ENCODE measurements around the gene FGF12.

Gene FGF12

DNA sequence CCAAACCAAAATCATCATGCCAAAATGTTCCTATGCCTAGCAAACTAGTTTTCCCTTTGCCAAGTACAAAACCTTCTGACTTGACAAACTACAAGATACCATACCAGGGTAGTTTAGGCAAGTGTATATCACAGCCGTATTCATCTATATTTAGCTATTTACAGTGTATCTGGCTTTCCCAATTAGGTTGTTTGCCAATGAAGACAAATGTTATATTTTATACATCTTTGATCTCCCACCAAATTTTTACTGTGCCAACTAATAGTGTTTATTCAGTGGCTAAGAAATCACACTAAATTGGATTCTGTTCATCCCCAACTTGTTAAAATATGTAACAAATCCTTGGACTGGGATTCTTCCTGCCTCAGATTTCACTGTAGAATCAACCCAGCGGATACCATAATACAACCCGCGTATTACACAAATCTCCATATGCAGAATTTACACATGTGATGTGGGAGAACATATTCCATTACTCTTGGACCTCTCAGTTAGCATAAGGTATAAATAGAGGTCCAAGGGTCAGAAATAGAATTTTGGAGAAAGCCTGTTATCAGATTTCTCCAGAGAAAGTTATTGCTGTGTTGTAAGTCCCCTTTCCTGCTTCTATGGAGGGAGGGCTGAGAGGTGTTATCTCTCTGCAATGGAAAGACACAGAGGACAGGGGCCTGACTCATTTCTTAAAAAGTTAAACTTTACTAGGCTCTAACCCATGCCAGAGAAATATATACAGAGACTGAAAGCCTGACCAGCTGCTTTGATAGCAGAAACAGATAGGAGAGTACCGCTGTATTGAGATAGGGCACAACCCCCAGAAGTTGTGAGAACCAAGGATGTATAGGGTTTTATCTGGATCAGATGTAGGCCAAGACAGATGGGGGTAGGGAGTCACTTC is 467.0 kb downstream of the FGF12 start:
- no peak for DNase-seq (ENCODE audit: low read depth)

DNA sequence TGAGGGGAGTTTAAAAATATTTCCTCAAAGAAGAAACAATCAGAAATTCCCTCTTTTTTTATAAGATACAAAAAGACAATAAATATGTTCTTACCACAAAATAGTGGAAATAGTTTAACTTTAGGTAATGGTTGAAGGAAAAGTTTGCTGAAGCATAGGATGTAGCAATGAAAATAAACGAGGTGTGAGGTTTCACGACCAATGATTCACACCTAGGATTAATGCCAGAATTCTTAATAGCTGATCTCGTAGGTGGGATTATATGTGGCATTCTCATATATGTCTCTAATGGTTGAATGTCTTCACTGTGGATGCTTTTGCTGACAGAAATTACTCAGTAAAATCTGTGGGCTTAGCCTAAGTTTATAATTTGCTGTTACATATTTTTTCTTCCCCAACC is 467.7 kb downstream of the FGF12 start:
- no peak for DNase-seq (ENCODE audit: low read depth)

DNA sequence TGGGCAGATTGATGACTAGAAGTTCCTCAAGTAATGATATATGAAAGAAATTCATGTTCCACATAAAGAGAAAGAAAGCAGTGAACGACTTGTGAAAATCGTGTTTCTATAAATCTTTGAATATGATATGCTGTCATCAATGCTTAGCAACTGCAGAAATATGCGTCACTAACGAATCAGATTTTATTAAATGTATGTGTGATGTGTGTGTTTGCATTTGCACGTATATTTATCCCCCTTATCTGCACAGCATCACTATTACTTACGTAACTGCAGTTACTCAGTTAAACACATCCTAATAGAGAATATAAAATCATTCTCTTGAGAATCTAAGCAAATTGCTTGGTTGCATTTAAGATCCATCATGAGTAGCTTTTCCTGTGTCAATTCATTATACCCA is 468.6 kb downstream of the FGF12 start:
- DNase-seq (ENCODE audit: low read depth) = no peak

DNA sequence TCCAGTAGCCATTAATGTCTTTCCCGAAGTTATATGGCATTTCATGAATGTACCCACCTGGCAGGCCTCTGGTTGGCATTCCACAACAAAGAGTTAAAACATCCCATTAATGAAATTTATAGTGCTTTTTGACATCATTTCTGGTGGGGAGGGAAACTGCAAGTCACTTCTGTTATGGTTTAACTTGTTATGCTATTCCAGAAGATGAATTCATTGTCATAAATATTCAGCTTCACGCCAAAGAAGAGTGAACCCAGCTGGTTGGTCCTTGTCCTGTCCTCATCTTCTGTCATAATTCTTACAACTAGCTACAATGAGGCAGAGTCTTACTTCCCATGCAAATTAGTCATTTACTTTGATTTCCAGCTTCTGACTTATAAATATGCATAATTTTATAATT is 471.5 kb downstream of the FGF12 start:
- no peak for DNase-seq (ENCODE audit: low read depth)

DNA sequence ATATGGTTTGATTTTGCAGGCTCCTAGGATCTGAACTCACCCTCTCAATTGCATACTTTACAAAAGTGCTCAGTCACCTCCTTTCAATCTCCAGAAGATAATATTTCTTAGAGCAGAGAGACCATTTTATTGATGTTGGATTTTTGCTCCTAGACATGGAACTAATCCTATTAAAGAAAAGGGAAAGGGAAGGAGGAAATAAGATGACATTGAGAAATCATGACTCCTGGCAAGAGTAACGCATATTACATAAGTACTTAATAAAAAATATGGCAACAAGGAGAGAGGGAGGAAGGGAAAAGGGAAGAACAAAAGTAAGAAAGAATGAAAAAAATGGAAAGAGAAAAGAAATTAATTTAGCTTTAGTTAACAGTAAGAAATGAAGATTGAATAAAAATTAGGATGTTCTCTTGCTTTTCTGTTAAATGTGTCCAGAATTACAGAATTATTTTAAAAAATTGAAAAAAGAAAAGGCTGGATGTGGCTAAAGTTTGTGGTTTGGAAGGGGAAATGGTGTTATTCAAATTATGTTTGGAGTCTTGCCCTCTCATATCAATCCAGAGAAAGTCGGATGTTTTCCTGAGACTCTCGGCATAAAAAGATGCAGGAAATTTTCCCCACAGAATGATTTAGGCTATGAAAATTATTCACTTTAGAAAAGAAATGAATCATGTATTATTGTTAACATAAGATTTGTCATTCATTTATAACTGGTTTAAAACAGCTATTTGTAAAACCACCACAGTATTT is 474.0 kb downstream of the FGF12 start:
- DNase-seq (ENCODE audit: low read depth) = no peak

DNA sequence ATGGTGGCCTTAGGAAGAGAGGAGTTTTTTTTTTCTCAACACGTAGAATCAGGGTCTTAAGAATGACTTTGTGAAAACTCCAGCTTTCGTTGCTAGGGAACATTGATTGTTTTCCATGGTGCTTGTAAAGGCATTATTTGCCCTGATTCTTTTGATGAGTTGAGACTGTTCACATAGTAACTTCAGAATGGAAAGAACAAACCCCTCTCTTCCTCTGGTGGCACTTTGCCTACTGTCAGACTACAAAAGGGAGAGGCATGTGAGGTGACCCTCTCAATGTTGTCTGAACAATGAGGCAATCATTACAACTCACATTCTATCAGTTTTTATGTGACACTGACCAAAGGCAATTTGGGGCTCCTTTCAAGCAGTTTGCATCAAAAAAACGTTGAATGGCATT is 477.8 kb downstream of the FGF12 start:
- no peak for DNase-seq (ENCODE audit: low read depth)

DNA sequence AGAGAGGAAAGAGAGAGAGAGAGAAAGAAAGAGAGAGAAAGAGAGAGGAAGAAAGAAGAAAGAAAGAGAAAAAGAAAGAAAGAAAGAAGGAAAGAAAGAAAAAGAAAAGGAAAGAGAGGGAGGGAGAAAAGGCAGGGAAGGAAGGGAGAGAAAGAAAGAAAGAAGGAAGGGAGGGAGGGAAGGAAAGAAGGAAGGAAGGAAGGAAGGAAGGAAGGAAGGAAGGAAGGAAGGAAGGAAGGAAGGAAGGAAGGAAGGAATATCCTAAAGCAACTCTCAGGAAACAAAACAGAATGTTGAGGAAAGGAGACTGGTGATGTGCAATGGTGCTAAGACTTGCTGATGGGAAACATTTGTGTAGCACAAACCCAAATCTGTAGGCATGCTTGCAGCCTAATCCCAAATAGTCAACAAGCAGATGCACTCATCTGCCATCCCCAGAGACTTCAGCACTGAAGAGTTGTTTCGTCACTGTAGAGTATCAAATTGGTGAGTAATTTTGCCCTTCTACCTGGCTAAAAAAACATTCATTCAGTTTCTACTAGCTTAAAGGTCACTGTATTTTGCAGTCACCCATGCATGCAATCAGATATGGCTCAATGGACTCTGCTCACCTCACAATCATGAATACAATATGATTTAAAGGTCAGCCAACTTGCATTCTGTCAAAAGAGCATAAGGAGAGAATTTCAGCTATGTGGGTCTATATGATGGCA is 480.3 kb downstream of the FGF12 start:
- no peak for DNase-seq (ENCODE audit: low read depth)

DNA sequence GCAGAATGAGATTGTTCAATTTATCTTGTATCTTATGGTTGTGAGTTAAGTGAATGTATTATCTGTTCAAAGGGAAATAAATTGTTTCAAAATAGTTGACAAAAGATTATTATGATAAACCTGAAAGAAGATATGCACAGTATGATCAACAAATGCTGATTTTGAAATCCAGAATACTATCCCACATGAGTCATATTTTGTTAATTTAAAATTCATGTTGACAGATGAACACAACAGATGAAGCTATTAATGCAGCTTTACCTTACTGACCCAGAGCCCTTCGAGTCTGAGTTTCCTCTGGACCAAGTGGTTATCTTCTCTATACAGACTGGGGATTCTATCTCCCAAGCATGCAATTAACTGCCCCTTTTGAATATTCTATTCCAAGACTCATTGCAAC is 482.8 kb downstream of the FGF12 start:
- DNase-seq (ENCODE audit: low read depth) = no peak

DNA sequence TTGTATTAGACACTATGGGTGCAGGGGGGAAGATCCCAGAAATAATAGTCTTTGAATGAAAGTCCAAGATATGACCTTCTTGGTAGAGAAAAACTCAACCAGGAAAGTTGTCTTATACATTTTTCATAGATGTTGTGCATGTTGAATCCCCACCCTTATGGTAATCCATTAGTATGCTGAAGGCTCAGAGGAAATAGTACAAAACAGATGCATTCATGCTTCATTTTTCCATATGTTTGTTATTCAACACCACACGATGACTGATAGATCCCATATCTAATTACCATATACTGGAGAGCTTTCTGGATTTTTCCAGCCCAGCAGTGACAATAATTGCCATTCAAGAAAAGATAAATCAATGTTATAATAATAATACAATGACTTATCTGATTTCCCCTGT is 487.4 kb downstream of the FGF12 start:
- DNase-seq (ENCODE audit: low read depth) = no peak

DNA sequence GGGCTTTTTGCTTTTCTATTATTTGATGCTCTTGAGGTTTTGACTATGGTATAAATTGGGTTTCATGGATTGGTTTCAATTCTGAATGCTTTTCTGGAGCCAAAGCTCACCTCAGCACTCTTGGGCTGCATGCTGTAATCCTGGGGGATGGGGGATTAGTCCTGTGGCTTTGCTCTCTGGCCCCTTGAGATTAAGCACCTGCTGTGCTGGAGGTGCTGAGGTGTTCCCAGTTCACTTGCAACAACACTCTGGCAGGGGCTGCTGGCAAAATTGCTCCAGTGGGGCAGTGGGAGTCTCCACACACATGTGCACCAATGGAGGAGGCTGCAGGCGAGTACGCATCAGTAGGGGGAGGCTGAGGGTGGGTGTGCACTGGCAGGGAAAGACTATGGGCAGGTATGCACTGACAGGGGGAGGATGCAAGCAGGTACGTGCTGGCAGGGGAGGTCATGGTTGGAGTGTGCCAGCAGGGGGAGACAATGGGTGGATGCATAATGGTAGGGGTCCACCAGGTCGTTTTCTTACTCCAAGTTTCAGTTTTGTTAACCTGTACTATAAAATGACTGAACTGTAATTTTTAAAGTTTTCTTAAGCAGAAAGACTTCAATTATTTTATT is 489.2 kb downstream of the FGF12 start:
- DNase-seq (ENCODE audit: low read depth) = no peak

DNA sequence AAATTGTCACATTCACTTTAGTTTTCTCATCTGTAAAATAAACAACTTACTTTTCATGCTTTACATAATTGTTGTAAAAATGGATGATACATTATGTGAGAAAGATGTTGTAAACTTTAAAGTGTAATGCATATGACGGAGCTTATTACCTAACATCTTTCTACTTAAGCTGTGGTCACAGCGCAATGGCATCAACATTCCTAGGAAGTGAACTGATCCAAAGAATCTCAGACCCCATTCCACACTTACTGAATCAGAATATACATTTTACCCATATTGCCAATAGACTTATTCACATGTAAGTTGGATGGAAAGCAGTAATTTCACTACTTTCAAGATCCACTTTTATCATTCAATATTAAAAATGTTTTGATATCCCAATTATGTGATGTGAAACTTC is 497.5 kb downstream of the FGF12 start:
- no peak for DNase-seq (ENCODE audit: low read depth)

DNA sequence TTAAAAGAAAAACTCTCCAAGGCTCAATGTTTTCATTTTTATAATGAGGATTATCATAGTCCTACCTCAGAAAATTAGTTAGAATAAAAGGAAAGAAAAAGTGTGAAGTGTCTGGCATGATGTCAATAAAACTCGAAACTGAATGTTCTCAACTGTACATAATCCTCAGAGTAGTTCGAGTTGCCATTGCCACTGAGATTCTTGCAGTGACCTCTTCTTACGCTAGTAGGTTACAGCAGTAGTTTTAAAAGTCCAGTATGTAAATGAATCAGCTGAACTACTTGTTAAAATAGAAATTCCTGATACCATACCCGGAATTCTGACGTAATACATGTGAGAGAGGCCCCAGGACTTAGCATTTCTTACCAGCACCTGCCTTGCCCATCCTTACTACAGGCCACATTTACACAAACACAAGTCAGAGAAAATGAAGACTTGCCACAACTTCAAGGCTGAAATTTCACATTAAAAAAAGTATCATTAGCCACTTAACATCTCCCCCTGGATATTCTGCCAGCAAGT is 502.6 kb downstream of the FGF12 start:
- DNase-seq (ENCODE audit: low read depth) = no peak

DNA sequence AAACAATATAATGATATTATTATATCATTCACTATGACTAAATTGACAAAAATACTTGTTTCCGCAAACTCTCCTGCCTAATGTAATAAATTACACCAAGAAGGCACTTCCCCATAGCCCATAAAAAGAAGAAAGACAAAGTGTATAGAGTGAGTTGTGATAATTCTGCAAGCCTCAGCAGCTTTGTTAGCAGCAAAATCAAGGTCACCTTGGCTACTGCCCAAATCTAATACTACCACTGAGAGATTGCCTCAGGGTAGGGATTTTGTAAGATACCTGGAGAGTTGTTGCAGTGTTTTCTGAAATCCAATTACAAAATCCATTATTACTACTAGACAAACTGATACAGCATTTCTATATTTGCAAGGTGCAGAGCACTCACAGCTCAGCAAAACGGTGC is 503.5 kb downstream of the FGF12 start:
- no peak for DNase-seq (ENCODE audit: low read depth)

DNA sequence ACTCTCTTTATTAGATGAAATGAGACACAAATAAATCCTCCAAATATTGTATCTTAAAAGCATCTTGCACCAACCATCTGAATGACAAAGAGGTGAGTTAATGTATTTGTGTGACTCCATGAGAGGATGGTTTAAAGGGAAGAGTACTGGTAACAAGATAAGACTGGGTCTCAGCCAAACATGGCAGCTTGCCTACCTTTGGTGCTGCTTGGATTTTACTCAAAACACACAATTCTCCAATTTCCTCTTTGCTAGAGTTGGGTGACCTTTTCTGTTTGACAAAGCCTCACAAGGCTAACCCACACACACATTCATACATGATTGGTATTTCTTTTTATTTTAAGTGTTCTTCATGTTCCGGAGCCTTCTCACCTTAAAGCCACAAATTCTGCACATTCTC is 506.4 kb downstream of the FGF12 start:
- DNase-seq (ENCODE audit: low read depth) = no peak

DNA sequence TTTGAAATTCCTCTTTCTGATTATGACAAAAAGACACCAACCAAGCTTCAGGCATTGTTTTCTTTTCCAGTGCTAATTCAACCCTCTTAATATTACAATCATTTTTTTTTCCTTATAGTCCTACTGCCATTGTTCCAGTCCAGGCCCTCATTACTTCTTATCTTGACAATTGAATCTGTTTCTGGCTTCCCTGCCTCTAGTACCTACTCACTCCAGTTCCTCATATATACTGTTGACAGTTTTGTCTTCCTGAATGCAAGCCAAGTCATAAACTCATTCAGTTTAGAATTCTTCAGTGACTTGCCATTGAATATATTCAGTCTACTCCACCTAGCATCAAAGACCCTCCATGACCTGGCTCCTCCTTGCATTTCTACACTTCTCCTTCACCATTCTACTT is 507.4 kb downstream of the FGF12 start:
- no peak for DNase-seq (ENCODE audit: low read depth)

DNA sequence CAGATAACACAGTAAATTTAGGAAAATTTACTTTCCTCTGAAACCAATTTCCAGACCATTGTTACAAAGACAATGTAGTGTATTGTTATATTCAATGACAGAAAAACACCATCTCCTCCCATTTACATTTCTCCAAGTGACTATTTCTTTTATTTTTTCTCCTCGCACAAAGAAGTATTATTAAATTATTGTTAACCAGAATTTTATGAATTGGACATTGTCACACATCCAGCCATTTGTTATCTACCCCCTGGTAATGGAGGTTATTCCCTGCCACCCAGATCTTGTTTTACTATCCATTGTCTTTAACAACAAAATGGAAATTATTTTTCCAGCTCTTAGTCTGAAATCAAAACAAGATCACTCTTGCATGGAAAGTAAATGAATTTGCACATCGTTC is 511.3 kb downstream of the FGF12 start:
- DNase-seq (ENCODE audit: low read depth) = no peak

DNA sequence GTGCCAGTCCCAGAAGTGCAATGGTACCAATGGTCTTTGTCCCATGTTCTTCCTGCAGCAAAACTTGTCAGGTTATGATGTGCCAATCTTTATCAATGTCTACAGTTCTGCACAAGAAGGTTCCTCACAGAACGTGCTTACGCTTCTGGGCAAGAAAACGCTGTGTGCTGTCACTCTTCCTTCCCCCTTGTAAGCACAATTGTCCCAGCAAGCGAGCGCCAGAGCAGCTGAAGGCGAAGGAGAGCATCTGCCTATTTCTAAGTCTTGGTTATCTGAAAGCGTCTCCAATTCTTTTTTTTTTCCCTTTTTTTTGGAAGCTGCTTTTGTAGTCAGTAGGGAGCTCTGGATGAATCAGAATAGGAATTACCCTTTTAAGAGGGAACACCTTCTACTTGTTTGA is 514.4 kb downstream of the FGF12 start:
- DNase-seq (ENCODE audit: low read depth) = no peak

DNA sequence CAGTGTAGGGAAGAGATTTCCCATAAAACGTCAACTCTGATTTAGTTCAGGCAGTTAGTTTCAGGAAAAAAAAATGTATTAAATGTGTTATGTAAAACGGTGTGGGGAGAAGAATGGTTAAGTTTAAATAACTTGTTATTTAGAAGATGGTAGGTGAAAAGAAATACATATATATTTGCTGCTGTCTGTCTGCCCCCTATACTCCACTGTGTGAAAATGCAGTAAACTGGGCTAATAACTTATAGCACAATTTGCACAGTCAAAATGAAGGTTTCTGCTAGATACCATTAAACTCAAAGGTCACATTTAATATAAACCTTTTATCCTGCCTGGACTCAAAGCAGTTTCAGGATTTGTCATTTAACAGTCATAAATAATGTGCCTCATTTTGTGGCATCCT is 515.0 kb downstream of the FGF12 start:
- DNase-seq (ENCODE audit: low read depth) = no peak

DNA sequence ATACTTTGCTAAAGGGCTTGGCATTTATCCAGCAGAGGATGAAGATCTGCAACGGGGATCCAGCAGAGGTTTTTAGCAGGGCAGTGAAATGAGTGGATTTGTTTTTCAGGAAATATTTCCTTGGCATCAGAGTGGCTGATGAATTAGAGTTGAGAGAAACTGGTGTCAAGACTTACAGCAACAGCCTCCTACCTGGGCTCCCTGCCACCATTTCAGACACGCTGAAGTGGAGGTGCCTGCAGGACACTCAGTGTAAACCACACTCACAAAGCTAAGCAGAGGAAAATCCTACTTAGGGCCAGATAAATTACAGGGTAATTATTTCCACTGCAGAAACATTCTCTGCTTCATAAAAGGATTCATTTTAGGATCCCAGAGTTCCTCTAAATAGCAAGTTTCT is 519.7 kb downstream of the FGF12 start:
- no peak for DNase-seq (ENCODE audit: low read depth)

DNA sequence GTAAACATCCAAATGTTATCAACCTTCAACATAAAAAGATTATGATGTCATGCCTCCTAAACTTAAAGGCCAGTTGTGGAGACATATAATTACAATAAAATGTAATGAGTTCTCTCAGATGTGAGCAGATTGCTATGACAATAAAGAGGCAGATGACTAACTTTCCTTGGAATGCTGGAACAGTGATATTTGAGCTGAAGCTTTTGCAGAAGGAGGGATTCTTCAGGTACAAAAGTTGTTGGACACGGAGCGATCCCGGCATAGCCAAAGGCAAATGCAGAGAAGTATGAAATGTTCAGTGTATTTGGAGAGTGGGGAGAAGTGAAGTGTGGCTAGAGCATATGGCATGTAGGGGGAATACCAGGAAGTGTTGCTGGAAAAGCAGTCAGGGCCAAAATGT is 520.1 kb downstream of the FGF12 start:
- no peak for DNase-seq (ENCODE audit: low read depth)

DNA sequence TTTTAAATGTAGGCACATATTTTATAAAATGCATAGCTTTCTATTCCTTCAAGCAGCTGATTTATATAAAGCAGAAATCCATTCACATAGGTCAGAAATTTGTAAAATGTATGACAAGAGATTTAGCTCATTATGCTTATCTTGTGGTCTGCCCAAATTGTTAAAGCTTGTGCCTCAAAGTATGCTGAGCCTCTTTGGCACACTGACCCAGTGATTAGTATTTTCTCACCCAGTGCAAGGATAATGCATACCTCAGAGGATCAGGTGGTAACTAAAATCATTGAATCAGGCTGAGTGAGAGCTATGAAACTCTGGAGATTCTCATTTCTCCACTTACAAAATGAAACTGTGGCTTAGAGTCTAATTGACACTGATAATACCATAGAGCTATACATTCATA is 533.3 kb downstream of the FGF12 start:
- DNase-seq (ENCODE audit: low read depth) = no peak

DNA sequence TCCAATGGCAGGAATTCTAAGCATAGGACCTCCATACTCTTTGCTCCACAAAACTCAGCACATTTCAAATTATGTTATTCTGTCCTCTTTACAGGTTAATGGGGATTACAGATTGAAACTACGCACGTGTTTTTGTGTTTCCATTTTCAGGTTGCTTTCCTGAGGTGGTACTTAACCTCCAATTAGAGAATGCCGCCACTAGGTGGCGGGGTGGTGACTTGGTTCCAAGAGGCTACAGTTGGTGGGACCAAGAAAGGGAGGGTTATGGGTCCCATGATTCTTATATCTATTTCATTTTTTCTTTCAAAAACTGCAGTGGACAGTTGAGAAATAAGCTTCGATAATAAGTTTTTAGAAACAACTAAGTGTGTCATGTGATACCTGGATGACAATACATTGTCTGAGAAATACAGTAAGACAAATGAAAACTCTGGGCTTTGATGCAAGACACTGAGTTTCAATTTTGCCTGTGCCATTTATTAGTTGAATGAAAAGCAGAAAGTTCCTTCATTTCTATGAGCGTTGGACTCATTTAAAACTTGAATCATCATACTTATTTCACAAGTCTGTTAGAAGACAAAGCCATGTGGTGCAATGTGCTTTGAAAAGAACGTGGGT is 539.0 kb downstream of the FGF12 start:
- no peak for DNase-seq (ENCODE audit: low read depth)

Measured in stimulated activated CD8-positive, alpha-beta memory T cell treated with anti-CD3 and anti-CD28 coated beads, Interleukin-4, amount 100 ng/mL, for 24 hours (primary cell).